GM12801 (cell line): Measurements from ENCODE around the gene PM20D1.

Experiments
- CTCF ChIP-seq: IDR thresholded peaks from one replicate; pipeline ENCODE4 v1.5.1; 2011; ENCODE audit warnings: control low read depth; ENCODE audit not compliant: insufficient read length; ENCODE audit errors: extremely low read depth

The PM20D1 gene

GRCh38 chr1:205858141-205858961 lies 8.4 kb upstream of the PM20D1 start:
- no peak for TF ChIP-seq CTCF

- no peak for TF ChIP-seq CTCF
Observed at GRCh38 chr1:205856433-205856832, 6.5 kb upstream of the PM20D1 start.

GRCh38 chr1:205852969-205853368 lies 3.0 kb upstream of the PM20D1 start:
- no peak for TF ChIP-seq CTCF

- TF ChIP-seq CTCF, result no peak
Observed at GRCh38 chr1:205851993-205852392, 2.1 kb upstream of the PM20D1 start.

- TF ChIP-seq CTCF, result no peak
Observed at GRCh38 chr1:205843036-205843859, 6.7 kb downstream of the PM20D1 start.

GRCh38 chr1:205842229-205842628 lies 7.7 kb downstream of the PM20D1 start:
- TF ChIP-seq CTCF, result no peak

GRCh38 chr1:205840146-205840923 lies 9.6 kb downstream of the PM20D1 start:
- TF ChIP-seq CTCF, result no peak
